Activated naive CD4-positive, alpha-beta T cell treated with anti-CD3 and anti-CD28 coated beads, Interleukin-2, amount 50 U/mL, for 72 hours (primary cell): ENCODE results near the gene C10orf62. TPM values are rescaled to one million over a fixed set of nuclear protein-coding genes. Genes with fewer than 3 reads are reported as not detected.
"Not testable (repeated sequence)": the region's sequence is repeated elsewhere in the genome, so short reads cannot be mapped to it uniquely, and the experiment has no call there.

Experiments
- ATAC-seq, 2 donors: fragments of 150-1000 bp; cut with Tn5 transposase; 2 replicates each; pipeline ENCODE4 v1.10.0; 2021; ENCODE audit warnings: mild to moderate bottlenecking in 2 of 2, moderate library complexity in 2 of 2
- DNase-seq, 2 donors: peaks; one replicate each; pipeline ENCODE4 v3.0.0; 2021 to 2022; ENCODE audit warnings: low spot score in 2 of 2
- H3K27ac Mint-ChIP-seq, 2 donors: one replicate each; pipeline ENCODE4 v1.8.0; 2022; ENCODE audit warnings: mild to moderate bottlenecking in 2 of 2, mixed read lengths in 2 of 2
- H3K36me3 Mint-ChIP-seq, 2 donors: one replicate each; pipeline ENCODE4 v1.8.0; 2022; ENCODE audit warnings: mixed read lengths in 2 of 2
- H3K9me3 Mint-ChIP-seq, 2 donors: one replicate each; pipeline ENCODE4 v1.8.0; 2022; ENCODE audit warnings: mixed read lengths in 2 of 2
- total RNA-seq, 2 donors: library from RNA; stranded (reverse); gene quantifications; one replicate each; pipeline ENCODE4 v1.2.3, GENCODE V29; 2022

Gene C10orf62, protein sequence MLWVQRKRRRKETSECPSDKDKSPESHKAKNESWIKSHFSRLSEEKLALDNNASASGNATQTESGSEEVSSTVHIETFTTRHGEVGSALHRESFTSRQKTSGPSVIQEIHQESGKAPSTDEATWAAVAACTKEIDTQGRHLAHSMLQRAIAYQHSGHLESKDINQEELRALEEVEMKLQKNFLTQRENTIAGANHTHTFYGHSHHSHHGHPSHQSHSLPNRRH
- total RNA-seq = not detected

DNA sequence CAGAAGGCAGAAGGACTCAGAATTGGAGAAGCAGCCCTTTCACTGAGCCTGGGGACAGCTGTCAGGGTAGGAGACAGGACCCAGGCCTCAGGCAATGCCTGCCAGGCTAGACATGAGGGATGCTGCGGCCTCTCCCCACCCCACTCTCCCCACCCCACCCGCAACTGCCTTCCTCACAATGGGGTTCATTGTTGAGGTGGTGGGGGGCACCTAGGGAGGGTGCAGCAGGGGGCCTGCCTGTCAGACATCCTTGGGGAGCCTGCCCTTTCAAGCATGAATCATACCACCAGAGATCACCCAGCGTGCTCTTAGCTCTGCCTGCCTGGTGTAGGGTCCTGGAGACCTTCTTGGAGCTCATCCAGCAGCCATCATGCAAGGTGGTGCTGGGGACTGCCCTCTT, at the start of gene C10orf62:
C10orf62 (plus strand) TSS at position 243 of the 400 bp plus-strand sequence. CDS start 177 bp downstream, outside the sequence.
- DNase-seq (no peak), ATAC-seq (no peak)
- H3K9me3 Mint-ChIP-seq = no peaks in the 10 kb centered on the region

DNA sequence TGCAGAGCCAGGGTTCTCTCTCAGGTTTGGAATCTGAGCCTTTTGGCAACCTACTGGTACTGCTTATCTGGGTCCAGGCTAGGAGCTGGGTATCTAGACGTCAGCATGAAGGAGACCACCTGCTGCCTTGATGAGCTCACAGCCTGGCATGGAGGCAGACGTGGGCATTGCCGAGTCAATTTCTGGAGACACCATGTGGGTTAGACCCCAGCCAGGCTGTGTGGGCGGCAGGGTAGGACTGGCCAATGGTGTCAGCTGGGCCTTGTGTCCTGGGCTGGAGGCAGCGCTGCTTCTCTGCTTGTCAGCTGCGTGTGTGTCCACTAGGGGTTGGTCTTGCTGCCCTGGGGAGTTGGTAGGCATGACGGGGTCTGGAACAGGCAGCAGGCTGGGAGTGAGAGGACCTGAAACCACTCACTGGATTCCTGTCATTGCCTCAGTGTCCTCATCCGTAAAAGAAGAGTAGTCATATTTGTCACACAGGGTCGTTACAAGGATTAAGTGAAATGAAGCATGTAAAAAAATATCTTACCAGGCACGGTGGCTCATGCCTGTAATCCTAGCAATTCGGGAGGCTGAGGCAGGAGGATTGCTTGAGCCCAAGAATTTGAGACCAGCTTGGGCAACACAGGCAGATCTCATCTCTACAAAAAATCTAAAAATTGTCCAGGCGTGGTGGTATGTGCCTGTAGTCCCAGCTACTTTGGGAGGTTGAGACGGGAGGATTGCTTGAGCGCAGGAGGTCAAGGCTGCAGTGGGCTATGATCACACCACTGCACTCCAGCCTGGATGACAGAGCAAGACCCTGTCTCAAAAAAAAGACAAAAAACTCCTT, 48.6 kb upstream of the C10orf62 start:
- H3K36me3 Mint-ChIP-seq = no peaks in the 10 kb centered on the region
- no peaks in the 10 kb centered on the region for H3K9me3 Mint-ChIP-seq
- DNase-seq (no peak), ATAC-seq (no peak)
- no peak overlapping the region for H3K27ac Mint-ChIP-seq

More for the DNA sequence above, at the start of gene C10orf62:
- no peaks in the 10 kb centered on the region for H3K36me3 Mint-ChIP-seq
- no peak within 1 kb of the TSS for H3K27ac Mint-ChIP-seq

DNA sequence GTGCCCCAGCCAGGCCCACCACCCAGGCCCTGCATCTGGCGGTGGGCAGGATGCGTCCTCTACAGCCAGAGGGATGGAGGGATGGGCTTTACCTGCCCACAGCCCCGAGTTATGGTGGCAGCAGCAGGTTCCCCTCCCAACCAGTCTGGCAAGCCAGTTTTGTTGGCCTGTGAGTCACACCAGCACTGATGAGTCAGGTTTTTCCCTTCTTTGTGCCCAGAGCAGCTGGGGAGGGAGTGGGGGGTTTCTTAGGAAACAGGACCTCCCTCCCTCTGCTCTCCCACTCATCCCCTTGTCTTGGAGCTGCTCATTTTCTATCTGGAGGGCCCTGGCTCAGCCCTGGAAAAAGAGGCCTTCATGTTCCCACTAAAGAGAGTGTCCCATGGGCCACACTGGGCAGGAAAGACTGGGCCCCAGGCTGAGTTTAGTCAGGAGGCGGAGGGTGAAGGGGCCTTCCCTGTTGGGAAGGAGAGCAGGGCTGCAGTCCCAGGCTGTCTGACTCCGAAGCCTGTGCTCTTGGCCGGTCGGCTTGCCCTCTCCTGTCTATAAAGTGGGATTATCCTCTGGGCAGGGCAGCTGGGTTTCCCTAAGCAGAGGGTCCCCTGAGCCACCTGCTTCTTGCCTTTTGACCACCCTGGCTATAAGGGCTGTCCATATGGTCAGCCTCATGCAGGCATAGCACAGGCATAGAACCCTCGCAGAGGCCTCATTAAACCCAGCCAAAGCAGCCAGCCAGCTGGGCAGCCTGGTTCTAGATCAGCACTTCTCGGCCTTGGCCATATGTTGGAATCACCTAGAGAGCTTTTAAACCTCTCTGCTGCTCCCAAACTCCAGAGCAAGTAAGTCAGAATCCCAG, 47.1 kb upstream of the C10orf62 start:
- peak overlapping the region; percentile 78 to 81 for H3K27ac Mint-ChIP-seq
- H3K9me3 Mint-ChIP-seq = no peaks in the 10 kb centered on the region
- ATAC-seq (peak; percentile 61 to 69), DNase-seq (peak; percentile 45 to 68)
- no peaks in the 10 kb centered on the region for H3K36me3 Mint-ChIP-seq

DNA sequence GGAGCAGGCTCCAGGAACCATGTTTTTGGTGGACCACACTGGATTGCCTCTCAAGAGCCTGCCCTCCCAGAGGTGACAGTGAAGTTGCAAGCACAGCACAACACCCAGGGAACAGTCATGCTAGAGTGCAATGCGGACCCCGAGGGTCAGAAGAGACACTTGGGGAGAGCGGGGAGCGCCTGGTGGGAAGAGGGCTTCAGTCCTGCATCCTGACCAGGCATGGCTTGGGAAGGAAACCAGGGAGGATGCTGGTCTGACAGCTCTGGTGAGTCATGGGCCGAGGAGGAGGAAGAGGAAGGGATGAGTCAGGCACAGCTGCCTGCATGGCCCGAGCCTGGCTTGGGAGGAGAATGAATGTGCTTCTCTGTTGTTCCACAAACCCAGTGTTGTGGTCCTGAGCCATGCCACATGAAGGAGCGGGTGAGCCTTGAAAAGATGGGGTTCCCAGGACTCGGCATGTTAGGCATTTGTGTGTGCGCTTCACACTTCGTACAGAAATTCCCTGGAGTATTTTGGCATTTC, 46.4 kb upstream of the C10orf62 start:
- ATAC-seq = peak; percentile 95 to 98
- no peaks in the 10 kb centered on the region for H3K9me3 Mint-ChIP-seq

DNA sequence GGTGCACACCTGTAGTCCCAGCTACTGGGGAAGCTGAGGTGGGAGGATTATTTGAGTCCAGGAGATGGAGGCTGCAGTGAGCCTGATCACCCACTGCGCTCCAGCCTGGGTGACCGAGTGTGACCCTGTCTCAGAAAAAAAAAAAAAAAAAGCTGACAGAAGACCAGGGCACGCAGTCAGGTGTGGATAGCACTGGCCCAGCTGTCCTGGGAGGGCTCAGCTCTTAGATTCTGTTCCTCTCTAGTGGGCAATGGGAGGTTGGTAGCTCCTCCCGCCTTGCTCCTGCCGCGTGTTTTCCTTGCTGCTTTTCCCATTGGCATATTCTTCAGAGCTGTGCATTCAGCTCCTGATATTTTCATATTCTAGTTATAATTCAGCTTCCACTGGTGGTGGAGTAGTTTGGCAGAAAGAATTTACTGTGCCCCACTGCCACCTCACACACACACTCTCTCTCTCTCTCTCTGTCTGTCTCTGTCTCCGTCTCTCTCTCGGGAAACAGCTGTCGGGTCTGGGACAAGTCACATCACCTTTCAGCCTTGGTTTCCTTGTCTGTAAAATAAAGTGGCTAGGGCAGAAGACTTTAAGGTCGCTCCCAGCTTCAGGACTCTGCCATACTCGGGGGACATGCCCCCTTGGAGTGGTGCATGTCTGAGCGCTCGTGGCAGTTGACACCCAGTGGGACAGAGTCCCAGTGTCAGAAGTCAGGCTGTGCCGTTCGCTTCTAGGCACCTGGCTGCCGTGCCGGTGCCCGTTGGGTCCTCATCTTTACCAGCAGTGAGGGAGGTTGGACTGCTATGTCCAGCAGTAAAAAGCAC, 42.9 kb upstream of the C10orf62 start:
- H3K27ac Mint-ChIP-seq = no peak overlapping the region

More for the DNA sequence above, 46.4 kb upstream of the C10orf62 start:
- peak overlapping the region; percentile 78 to 81 for H3K27ac Mint-ChIP-seq
- DNase-seq = peak; percentile 75 to 86
- H3K36me3 Mint-ChIP-seq = no peaks in the 10 kb centered on the region

DNA sequence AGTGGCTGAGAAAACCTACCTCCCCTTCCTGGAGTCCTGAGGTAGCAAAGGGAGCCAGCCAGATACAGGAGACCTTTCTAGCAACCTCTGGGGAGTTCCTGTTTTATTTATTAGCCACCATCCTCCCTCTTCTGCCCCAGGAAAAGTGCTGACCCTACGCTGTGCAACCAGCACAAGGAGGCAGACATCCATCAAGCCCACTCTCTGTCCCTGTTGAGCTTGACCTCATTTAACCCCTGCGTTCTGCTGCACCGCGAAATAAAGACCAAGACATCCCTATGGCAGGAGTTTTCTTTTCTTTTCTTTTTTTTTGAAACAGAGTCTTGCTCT, 42.3 kb upstream of the C10orf62 start:
- Mint-ChIP-seq H3K36me3 (no peaks in the 10 kb centered on the region), H3K27ac (no peak overlapping the region), H3K9me3 (no peaks in the 10 kb centered on the region)
- ATAC-seq (no peak), DNase-seq (no peak)

More for the DNA sequence above, 42.9 kb upstream of the C10orf62 start:
- no peaks in the 10 kb centered on the region for H3K9me3 Mint-ChIP-seq
- no peak for ATAC-seq
- H3K36me3 Mint-ChIP-seq = no peaks in the 10 kb centered on the region
- no peak for DNase-seq

DNA sequence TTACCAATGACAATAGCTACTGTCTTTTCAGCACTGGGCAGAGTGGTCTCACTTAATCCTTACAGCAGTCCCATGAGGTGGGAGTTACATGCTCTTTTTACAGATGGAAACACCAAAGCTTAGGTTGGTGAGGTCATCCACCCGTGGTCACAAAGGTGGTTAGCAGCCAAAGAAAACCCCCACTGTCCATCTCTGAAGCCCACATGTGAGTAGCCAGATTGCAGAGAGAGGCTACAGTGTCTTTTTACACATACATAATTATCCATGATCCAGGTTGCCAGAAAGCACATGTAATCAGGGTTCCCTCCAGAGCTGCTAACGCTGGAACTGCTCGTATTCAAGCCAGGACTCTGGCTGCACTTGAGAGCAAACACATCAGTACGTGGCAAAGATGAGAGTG, 41.6 kb upstream of the C10orf62 start:
- DNase-seq = no peak
- Mint-ChIP-seq H3K27ac (no peak overlapping the region), H3K9me3 (no peaks in the 10 kb centered on the region), H3K36me3 (no peaks in the 10 kb centered on the region)
- ATAC-seq = no peak

DNA sequence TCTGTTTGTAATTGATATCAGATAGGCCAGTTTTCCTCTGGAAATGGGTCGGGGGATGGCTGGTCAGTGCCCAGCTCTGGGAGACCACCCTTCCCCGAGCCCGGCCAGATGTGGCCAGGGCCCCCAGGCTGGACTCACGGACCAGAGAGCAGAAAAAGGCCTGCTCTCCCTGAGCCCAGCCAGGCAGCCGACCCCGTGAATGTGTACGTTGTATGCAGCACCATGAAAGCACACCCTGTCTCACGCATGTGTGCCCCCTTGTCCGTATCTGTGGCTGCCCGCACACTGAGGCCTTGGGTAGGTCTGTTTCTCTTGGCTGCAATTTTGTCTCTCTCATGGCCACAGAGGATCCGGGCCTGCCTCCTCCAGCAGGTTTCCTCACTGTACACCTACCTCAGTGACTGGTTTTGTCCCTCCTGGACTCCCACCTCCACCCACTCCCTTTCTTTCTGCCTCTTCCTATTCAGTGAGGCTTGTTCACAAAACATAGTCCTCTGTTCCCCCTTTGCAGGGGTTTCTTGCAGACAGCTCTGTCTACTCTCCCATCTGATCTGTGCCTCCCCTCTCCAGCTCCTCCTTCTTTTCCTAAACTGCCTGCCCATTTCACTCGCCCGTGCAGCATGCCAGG, 40.6 kb upstream of the C10orf62 start:
- H3K27ac Mint-ChIP-seq = peak overlapping the region; percentile 28 to 72
- DNase-seq = no peak

DNA sequence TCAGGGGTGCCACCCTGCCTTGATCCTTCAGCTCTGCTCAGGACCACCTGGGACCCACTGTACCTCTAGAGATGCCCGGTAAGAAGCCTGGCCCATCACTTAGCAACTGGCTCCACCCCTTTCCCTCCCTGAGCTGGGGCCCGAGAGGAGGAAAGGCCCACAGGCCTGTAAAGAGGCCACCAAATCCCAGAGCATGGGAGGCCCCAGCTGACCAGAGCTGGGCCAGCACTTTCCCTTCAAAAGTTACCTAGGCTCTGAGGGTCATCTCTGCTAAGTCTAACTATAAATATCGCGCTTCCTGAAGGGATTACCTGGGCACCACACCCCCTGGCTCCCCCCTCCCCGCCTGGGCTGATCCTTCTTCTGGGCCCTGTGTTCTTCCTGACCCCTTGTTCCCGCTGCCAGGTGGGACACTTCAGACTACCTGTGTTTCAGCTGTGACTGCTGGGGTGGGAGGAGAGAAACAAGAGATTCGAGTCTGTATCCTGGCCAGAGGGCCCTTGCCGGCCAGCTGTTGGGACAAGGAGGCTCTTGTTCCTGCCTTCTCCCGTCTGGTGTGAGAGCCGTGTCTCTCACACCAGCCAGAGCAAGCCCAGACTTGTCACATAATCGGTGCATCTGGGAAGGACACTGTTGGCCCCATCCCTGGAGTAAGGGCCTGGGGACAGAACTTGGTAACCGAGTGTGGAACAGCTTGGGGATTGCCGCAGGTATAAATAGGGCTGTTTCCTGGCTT, 39.8 kb upstream of the C10orf62 start:
- DNase-seq (no peak), ATAC-seq (no peak)
- Mint-ChIP-seq H3K36me3 (no peaks in the 10 kb centered on the region), H3K27ac (peak overlapping the region in 1 of 2 donors; percentile 28), H3K9me3 (no peaks in the 10 kb centered on the region)

More for the DNA sequence above, 40.6 kb upstream of the C10orf62 start:
- H3K9me3 Mint-ChIP-seq = no peaks in the 10 kb centered on the region
- no peak for ATAC-seq
- no peaks in the 10 kb centered on the region for H3K36me3 Mint-ChIP-seq

DNA sequence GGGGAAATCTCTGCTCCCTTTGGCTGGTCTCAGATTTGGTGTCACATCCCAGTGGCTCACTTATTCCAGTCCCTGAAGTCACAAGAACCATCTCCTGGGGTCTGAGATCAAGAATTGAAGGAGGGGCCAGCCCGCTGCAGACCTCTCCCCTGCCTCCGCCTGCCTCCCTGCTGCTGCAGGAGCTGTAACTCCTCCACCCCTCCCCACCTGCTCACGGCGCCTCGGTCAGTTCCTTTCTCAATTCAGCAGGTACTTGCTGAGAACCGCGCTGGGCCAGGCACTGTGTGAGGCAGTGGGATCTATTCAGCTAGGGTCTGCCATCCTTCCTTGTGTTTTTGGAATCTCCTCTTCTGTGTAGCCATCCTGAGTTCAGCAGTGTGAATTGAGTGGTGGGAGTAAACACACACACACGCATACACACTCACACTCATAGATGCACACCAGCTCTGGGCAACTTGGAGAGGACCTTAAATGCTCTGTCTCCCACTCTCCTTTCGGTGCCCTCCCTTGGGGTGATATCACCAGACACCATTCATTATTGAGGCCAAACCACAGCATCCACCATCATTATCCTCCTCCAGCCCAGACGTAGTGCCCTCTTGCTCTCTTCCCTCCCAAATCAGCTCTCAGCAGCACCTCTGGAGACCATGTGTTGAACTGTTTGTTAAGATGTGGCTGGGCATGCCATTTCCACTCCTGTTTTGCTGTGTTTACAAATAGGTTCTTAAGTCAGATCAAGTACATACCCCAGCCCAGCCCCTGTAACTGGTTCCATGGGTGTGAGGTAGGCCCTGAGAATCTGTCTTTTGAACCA, 39.0 kb upstream of the C10orf62 start:
- Mint-ChIP-seq H3K9me3 (no peaks in the 10 kb centered on the region), H3K27ac (peak overlapping the region; percentile 28 to 58), H3K36me3 (peaks cover 0 to 5% of the 10 kb centered on the region in 2 donors)
- no peak for DNase-seq
- ATAC-seq = no peak

DNA sequence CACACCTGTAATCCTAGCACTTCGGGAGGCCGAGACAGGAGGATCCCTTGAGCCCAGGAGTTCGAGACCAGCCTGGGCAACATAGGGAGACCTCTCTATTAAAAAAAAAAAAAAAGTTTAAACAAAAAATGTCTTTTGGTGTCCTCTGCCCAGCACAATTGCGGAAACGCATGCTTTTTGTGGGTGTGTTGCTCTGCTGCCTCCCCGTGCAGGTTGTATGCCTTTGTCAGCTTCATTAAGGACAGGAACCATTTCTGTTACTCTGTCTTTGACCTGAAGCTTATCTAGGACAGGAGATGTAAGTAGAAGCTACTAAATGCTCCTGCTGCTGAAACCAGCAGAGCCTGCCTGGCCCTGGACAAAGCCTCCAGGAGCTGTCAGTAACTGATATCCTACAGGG, 38.2 kb upstream of the C10orf62 start:
- Mint-ChIP-seq H3K36me3 (peaks cover 0 to 5% of the 10 kb centered on the region in 2 donors), H3K9me3 (no peaks in the 10 kb centered on the region), H3K27ac (peak overlapping the region in 1 of 2 donors; percentile 28)
- ATAC-seq (no peak), DNase-seq (no peak)

DNA sequence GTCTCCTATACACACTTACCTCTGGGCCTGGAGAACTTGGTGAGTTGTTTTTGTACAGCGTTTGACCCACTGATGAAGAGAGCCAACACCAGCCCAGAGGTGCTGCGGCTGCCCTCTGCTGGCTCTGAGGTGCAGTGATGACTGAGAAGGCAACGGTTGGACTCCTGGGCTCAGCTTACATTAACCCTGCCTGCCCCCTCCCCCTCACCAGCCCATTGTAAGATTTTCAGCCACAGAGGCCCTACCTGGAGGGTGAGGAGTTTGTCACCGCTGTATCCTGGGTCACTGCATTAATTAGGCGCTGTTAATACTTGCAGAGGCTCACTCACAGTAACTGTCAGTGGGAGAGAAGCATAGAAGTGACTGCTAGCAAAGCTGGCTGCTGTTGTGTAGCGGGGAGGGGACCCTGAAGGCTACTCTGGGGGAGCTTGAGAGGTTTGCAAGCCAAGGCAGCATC, 35.9 kb upstream of the C10orf62 start:
- no peak overlapping the region for H3K27ac Mint-ChIP-seq
- ATAC-seq (peak; percentile 74 to 96), DNase-seq (peak in 1 of 2 donors; percentile 58)
- H3K9me3 Mint-ChIP-seq = no peaks in the 10 kb centered on the region
- H3K36me3 Mint-ChIP-seq = peaks cover 0 to 5% of the 10 kb centered on the region in 2 donors

DNA sequence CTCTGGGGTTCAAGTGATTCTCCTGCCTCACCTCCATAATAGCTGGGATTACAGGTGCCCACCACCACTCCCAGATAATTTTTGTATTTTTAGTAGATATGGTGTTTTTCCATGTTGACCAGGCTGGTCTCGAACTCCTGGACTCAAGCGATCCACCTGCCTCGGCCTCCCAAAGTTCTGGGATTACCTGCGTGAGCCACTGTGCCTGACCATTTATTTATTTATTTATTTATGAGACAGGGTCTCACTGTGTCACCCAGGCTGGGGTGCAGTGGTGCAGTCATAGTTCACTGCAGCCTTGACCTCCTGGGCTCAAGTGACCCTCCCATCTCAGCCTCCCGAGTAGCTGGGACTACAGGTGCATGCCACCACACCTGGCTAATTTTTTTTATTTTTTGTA, 35.2 kb upstream of the C10orf62 start:
- H3K36me3 Mint-ChIP-seq, ATAC-seq, DNase-seq, H3K27ac Mint-ChIP-seq, H3K9me3 Mint-ChIP-seq: not testable (repeated sequence)

DNA sequence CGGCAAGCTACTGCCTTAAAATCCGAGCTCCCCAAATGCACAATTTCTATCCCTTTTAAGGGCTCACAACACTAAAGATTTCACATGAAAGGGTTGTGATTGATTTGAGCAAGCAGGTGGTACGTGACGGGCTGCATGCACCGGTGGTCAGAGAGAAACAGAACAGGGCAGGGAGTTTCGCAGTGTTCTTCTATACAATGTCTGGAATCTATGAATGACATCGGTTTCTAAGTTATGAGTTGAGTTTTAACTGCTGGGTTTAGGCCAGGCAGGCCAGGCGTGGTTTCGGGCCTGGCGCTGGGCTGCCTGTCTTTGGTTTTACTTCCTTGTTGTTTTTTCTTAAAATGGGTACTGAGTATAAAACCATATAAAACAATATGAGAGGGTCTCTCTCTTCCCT, 34.0 kb upstream of the C10orf62 start:
- ATAC-seq, H3K9me3 Mint-ChIP-seq, DNase-seq, H3K36me3 Mint-ChIP-seq, H3K27ac Mint-ChIP-seq: not testable (repeated sequence)
